SK-N-MC (cell line): Measurements from ENCODE around the gene TMIGD2.
A peak's percentile ranks its signal among the peaks of the same experiment; 100 is the strongest.
"Not testable (repeated sequence)": the region's sequence is repeated elsewhere in the genome, so short reads cannot be mapped to it uniquely, and the experiment has no call there.

ENCODE experiments used
- DNase-seq: peaks from one replicate; pipeline ENCODE4 v3.0.0-alpha.2; 2011; ENCODE audit warnings: low read depth, low spot score
- H3K27ac ChIP-seq: fragments of 200-600 bp; sonication (generic); 2 replicates; pipeline ENCODE4 v1.5.1; 2016; ENCODE audit warnings: mixed run types
- H3K36me3 ChIP-seq: fragments of 200-600 bp; sonication (generic); 2 replicates; pipeline ENCODE4 v1.6.1; 2017; ENCODE audit warnings: antibody characterized with exemption, low read length, mixed read lengths; ENCODE audit not compliant: insufficient read depth
- H3K4me3 ChIP-seq: fragments of 200-600 bp; sonication (generic); 2 replicates; pipeline ENCODE4 v1.5.1; 2016
- H3K9ac ChIP-seq: fragments of 200-600 bp; sonication (generic); 2 replicates; pipeline ENCODE4 v1.8.0; 2017; ENCODE audit warnings: mixed run types, mixed read lengths; ENCODE audit not compliant: insufficient read length
- H3K9me3 ChIP-seq: fragments of 200-600 bp; sonication (generic); 2 replicates; pipeline ENCODE4 v1.6.1; 2017; ENCODE audit warnings: low read depth, mild to moderate bottlenecking, antibody characterized with exemption, low read length, moderate library complexity, mixed read lengths
- EZH2 ChIP-seq: fragments of 200-600 bp; sonication (generic); IDR thresholded peaks from one replicate; pipeline ENCODE4 v1.6.1; 2017; ENCODE audit warnings: antibody characterized with exemption
- FOXP2 ChIP-seq: optimal IDR thresholded peaks from 2 replicates; pipeline ENCODE3; 2011; ENCODE audit warnings: mild to moderate bottlenecking, moderate library complexity; ENCODE audit not compliant: insufficient read depth; ENCODE audit errors: extremely low read length, control extremely low read depth
- POLR2AphosphoS5 ChIP-seq: IDR thresholded peaks from 2 replicates; pipeline ENCODE4 v1.6.1; 2012; ENCODE audit warnings: mild to moderate bottlenecking, low read depth, low read length, borderline replicate concordance

Gene TMIGD2, protein sequence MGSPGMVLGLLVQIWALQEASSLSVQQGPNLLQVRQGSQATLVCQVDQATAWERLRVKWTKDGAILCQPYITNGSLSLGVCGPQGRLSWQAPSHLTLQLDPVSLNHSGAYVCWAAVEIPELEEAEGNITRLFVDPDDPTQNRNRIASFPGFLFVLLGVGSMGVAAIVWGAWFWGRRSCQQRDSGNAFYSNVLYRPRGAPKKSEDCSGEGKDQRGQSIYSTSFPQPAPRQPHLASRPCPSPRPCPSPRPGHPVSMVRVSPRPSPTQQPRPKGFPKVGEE

DNA sequence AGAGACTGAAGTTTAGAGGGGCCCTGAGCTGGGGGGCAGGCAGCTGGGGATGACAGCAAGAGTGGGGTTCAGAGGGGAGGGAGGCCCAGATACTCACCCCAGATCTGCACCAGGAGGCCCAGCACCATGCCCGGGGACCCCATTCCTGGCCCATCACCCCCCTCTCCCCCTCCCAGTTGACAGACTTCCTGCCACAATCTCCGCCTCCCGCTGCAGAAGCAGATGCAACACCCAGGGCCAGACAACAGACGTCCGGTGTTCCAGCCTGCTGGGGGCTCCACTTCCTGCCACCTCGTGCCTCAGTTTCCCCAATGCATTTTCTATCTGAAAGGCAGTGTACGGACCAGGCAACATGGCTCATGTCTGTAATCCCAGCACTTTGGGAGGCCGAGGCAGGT, at the start of gene TMIGD2:
Gene TMIGD2, minus strand, starts transcription at position 147 of the 398 bp plus-strand sequence. Its CDS starts 4 bp downstream, at position 143.
- H3K9ac ChIP-seq: peak within 1 kb of the TSS; percentile 15
- no peaks in the 10 kb centered on the region for H3K36me3 ChIP-seq
- TF ChIP-seq FOXP2 (no peak), EZH2 (no peak), POLR2AphosphoS5 (no peak)
- DNase-seq: no peak
- no peaks in the 10 kb centered on the region for H3K9me3 ChIP-seq
- H3K4me3 ChIP-seq: no peak within 1 kb of the TSS
- H3K27ac ChIP-seq: no peak within 1 kb of the TSS

DNA sequence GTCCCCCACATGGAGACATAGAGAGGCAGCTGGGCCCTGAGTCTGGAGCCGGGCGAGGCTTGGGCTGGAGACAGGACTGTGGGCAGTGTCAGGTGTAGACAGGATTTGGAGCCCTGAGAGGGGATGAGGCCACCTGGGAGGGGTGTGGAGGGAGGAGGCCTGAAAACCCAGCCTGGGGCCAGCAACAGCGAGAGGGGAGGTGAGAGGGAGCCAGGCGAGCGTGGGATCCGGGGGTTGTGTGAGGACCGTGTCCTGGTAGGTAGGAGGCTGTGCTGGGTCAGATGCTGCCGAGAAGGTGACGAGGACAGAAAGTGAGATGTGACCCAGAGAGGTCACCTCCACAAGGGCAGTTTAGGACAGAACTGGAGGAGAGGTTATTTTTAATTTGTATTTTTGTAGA, 48.5 kb upstream of the TMIGD2 start:
- Histone ChIP-seq H3K4me3 (no peak overlapping the region), H3K36me3 (peaks cover 4% of the 10 kb centered on the region; the same call in 1 of the 2 replicates), H3K9ac (no peak overlapping the region), H3K9me3 (no peaks in the 10 kb centered on the region), H3K27ac (no peak overlapping the region)
- TF ChIP-seq EZH2: no peak
- DNase-seq: no peak

DNA sequence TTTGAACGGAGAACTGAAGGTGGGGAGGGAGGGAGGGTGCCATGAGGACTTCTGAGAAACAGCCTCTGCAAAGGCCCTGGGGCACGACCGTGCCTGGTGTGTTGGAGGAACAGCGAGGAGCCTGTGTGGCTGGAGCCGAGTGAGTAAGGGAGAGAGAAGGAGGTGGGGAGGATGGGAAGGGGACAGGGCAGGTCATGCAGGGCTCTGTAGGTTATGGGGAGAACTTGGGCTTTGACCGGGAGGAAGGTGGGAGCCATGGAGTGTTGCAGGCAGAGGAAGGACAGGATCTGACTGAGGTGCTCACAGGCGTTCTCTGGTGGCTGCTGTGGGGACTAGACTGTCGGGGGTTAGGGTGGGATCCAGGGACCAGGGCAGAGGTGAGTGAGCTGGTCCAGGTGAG, 47.9 kb upstream of the TMIGD2 start:
- Histone ChIP-seq H3K36me3 (peaks cover 4% of the 10 kb centered on the region; the same call in 1 of the 2 replicates), H3K9me3 (no peaks in the 10 kb centered on the region), H3K4me3 (no peak overlapping the region), H3K9ac (no peak overlapping the region), H3K27ac (no peak overlapping the region)
- TF ChIP-seq EZH2: no peak
- TF ChIP-seq FOXP2: no peak
- TF ChIP-seq POLR2AphosphoS5: no peak
- DNase-seq: no peak

DNA sequence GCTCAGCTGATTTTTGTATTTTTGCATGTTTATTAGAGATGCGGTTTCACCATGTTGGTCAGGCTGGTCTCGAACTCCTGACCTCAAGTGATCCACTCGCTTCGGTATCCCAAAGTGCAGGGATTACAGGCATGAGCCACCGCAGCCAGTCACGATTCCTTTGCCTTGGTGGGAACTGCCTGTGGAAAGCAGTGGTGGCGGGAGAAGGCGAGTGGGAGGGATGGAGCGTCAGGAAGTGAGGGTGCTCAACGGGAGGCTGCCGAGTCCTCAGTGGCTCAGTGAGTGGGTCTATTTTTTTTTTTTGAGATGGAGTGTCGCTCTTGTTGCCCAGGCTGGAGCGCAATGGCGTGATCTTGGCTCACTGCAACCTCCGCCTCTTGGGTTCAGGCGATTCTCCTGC, 47.0 kb upstream of the TMIGD2 start:
- not testable (repeated sequence) for DNase-seq, H3K9me3 ChIP-seq, H3K27ac ChIP-seq, H3K4me3 ChIP-seq, H3K36me3 ChIP-seq, H3K9ac ChIP-seq

DNA sequence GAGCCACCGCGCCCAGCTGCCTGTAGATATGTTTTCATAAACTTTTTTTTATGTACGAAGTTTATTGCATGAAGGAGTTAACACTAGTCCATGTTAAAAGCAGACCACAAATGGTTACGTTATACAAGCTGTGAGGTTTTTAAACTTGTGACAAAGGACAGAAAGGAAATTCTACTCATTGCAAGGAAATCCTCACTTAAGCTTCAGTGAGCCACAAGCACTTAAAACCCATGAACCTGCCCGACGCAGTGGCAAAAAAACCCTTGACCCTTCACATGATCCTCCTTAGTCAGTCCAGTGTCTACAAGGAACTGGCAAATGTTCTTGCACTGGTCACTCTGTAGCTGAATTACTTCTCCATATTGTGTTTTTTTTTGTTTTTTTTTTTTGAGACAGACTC, 45.3 kb upstream of the TMIGD2 start:
- Histone ChIP-seq H3K36me3 (peaks cover 4% of the 10 kb centered on the region; the same call in 1 of the 2 replicates), H3K27ac (no peak overlapping the region), H3K4me3 (no peak overlapping the region), H3K9ac (no peak overlapping the region), H3K9me3 (no peaks in the 10 kb centered on the region)
- no peak for DNase-seq
- TF ChIP-seq EZH2 (no peak), POLR2AphosphoS5 (no peak), FOXP2 (no peak)

DNA sequence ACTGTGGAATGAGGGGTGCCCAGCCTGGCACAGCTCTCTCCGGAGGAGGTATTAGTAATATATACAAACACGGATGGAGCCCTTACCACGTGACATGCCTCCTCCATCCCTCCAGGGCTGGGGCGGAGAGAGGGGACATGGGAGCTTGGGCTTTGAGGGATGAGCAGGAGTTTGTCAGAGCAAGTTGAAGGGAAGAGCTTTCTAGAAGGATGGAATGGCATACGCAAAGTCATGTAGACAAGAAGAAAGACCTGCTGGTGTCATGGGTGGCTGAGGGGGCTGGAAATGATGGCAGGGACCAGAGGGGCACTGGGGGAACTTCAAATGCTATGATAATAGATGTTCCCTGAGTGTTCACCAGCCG, 43.8 kb upstream of the TMIGD2 start:
- Histone ChIP-seq H3K9me3 (no peaks in the 10 kb centered on the region), H3K36me3 (peaks cover 4% of the 10 kb centered on the region; the same call in 1 of the 2 replicates), H3K27ac (no peak overlapping the region), H3K9ac (no peak overlapping the region), H3K4me3 (no peak overlapping the region)
- no peak for TF ChIP-seq POLR2AphosphoS5
- no peak for TF ChIP-seq FOXP2
- TF ChIP-seq EZH2: no peak
- DNase-seq: no peak

DNA sequence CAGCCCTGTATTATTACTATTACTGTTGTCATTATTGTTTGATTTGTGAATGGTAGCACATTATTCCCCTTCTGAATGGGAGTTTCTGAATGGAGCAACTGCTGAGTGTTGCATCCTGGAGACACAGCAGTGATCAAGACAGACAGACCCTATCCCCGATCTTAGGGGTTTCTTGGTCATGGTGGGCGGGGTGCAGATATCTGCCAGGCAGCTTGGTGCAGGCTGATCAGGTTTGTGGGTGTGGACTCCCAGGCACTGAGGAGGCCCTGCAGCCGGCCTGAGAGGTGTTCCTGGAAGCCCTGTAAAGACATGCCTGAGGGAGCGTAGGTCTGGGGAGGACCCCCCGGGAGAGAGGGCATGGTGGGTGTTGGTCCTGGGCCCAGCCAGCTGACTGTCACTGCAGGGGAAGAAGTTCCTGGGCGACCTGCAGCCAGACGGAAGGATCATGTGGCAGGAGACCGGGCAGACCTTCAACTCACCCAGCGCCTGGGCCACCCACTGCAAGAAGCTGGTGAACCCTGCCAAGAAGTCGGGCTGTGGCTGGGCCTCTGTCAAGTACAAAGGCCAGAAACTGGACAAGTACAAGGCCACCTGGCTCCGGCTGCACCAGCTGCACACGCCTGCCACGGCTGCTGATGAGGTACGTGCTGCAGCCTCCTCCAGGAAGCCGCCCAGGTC, 43.3 kb upstream of the TMIGD2 start:
- peaks cover 4% of the 10 kb centered on the region; the same call in 1 of the 2 replicates for H3K36me3 ChIP-seq
- no peak for TF ChIP-seq POLR2AphosphoS5
- no peak for TF ChIP-seq FOXP2
- TF ChIP-seq EZH2: no peak
- H3K4me3 ChIP-seq: no peak overlapping the region
- no peak for DNase-seq
- H3K9me3 ChIP-seq: no peaks in the 10 kb centered on the region
- no peak overlapping the region for H3K27ac ChIP-seq
- no peak overlapping the region for H3K9ac ChIP-seq

DNA sequence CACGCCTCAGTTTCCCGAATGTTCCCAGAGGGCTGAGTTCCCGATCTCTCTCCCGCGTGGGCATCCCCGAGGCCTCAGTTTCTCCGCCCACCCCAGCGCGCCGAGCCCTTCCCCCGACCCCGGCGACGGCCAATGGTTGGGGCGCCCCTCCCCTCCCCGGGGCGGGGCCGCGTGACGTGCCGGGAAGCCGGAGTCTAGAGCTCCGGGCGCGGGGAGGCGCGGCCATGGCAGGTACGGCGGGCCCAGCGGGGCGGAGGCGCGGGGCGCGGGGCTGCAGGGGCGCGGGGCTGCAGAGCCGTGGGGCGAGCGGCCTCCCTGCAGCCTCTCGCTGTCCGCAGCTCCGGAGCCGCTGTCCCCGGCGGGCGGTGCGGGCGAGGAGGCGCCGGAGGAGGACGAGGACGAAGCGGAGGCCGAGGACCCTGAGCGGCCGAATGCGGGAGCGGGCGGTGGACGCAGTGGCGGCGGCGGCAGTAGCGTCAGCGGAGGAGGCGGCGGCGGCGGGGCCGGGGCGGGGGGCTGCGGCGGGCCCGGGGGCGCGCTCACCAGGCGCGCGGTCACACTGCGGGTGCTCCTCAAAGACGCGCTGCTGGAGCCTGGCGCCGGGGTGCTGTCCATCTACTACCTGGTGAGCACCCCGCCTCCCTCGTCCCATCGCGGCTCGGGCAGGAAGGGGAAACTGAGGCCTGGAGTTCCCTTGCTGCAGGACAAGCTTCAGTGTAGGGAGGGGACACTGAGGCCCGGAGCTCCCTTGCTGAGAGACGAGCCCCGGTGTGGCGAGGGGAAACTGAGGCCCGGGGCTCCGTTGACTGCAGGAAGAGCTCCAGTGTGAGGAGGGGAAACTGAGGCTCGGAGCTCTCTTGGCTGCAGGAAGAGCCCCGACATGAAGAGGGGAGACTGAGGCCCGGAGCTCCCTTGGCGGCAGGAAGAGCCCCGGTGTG, 41.5 kb upstream of the TMIGD2 start, which contains the start of gene MPND:
Gene MPND, plus strand, starts transcription at position 193 of the 938 bp plus-strand sequence. Its CDS starts 32 bp downstream, at position 225.
- H3K9ac ChIP-seq: peak within 1 kb of the TSS; percentile 87
- peaks cover 4% of the 10 kb centered on the region; the same call in 1 of the 2 replicates for H3K36me3 ChIP-seq
- DNase-seq: no peak
- peak within 1 kb of the TSS; percentile 76 for H3K27ac ChIP-seq
- H3K4me3 ChIP-seq: peak within 1 kb of the TSS; percentile 91
- TF ChIP-seq FOXP2 (peak; percentile 30), POLR2AphosphoS5 (peak; percentile 26; the same call in 1 of the 2 replicates), EZH2 (no peak)
- H3K9me3 ChIP-seq: no peaks in the 10 kb centered on the region
